Measurements from ENCODE around the gene HEPHL1.
"Not testable (repeated sequence)": the region's sequence is repeated elsewhere in the genome, so short reads cannot be mapped to it uniquely, and the experiment has no call there.

HEPHL1 gene, protein sequence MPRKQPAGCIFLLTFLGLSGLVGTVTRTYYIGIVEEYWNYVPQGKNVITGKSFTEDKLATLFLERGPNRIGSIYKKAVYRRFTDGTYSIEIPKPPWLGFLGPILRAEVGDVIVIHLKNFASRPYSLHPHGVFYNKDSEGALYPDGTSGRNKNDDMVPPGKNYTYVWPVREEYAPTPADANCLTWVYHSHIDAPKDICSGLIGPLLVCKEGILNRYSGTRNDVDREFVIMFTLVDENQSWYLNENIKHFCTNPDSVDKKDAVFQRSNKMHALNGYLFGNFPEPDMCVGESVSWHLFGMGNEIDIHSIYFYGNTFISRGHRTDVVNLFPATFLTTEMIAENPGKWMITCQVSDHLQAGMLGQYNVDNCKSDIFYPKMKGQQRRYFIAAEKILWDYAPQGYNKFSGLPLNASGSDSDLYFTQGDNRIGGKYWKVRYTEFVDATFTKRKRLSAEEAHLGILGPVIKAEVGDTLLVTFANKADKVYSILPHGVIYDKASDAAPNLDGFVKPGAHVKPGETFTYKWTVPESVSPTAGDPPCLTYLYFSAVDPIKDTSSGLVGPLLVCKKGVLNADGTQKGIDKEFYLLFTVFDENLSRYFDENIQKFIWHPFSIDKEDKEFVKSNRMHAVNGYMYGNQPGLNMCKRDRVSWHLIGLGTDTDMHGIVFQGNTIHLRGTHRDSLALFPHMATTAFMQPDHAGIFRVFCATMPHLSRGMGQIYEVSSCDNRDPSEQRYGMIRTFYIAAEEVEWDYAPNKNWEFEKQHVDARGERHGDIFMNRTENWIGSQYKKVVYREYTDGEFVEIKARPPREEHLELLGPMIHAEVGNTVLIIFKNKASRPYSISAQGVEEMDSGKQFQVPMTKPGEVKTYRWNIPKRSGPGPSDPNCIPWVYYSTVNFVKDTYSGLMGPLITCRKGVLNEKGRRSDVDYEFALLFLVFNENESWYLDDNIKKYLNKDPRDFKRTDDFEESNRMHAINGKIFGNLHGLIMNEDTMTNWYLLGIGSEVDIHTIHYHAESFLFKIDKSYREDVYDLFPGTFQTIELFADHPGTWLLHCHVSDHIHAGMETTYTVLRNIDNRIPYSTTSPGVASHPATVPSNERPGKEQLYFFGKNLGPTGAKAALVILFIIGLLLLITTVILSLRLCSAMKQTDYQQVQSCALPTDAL

DNA sequence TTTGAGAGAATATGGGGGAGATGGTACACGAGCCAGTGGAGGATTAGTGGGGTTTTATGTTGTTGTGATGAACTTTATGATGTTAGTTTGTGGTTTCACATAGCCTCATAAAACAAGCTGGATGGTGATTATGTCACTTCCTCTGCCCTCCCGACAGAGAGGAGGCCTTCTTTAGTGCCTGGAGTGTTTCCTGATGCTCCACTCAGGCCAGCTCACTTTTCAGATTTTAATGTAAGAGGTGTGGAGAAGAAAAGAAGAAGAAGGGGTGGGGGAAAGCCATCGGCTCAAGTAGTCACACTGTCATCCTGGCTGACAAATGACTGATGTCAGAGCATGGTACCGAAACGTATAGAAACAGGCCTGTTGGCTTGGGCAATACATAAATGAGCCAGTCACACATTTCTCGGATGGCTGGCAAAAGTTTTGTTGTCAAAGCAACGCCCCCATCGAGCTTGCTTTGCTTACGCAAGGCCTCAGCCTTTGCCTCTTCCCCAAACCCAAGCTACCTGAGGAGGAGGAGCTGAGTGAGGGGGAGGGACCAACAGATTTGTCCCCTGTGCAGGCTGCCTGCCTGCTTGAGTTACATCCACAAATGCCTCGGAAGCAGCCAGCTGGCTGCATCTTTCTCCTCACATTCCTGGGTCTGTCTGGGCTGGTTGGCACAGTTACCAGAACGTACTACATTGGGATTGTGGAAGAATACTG, at the start of gene HEPHL1:
HEPHL1 (plus strand) TSS at position 578 of the 705 bp plus-strand sequence; CDS start at position 593, 15 bp downstream.
- no peak for DNase-seq (ENCODE audit: low read depth, low spot score)

GRCh38 chr11:93972790-93973189, 48.4 kb upstream of the HEPHL1 start:
- H3K9me3 ChIP-seq (ENCODE audit: insufficient read depth, low read length) = peaks cover 9% of the 10 kb centered on the region; the same call in 1 of the 2 replicates
- TF ChIP-seq ZNF274 (IDR thresholded peaks at IDR 0.05; ENCODE audit: low read depth, low read length) (no peak), YY1 (IDR thresholded peaks at IDR 0.05; ENCODE audit: insufficient read depth, insufficient read length) (no peak), SUZ12 (IDR thresholded peaks at IDR 0.05; ENCODE audit: extremely low read depth, insufficient read depth, insufficient read length) (no peak)
- H3K4me3 ChIP-seq (ENCODE audit: insufficient read length, low read depth) = no peak overlapping the region
- no peak overlapping the region for H3K9ac ChIP-seq (ENCODE audit: insufficient read length, low read depth)
- H3K27me3 ChIP-seq (ENCODE audit: insufficient read depth, insufficient read length) = no peaks in the 10 kb centered on the region
- H3K4me1 ChIP-seq (ENCODE audit: insufficient read depth, insufficient read length) = no peaks in the 10 kb centered on the region
- no peak for DNase-seq (ENCODE audit: low read depth, low spot score)
- no peaks in the 10 kb centered on the region for H3K36me3 ChIP-seq (ENCODE audit: insufficient read depth, insufficient read length, low read length)

More for the DNA sequence above, at the start of gene HEPHL1:
- Histone ChIP-seq H3K9ac (ENCODE audit: insufficient read length, low read depth) (no peak within 1 kb of the TSS), H3K4me3 (ENCODE audit: insufficient read length, low read depth) (no peak within 1 kb of the TSS), H3K4me1 (ENCODE audit: insufficient read depth, insufficient read length) (no peaks in the 10 kb centered on the region), H3K9me3 (ENCODE audit: insufficient read depth, low read length) (no peaks in the 10 kb centered on the region), H3K27me3 (ENCODE audit: insufficient read depth, insufficient read length) (no peaks in the 10 kb centered on the region), H3K36me3 (ENCODE audit: insufficient read depth, insufficient read length, low read length) (no peaks in the 10 kb centered on the region)
- TF ChIP-seq SUZ12 (IDR thresholded peaks at IDR 0.05; ENCODE audit: extremely low read depth, insufficient read depth, insufficient read length) (no peak), YY1 (IDR thresholded peaks at IDR 0.05; ENCODE audit: insufficient read depth, insufficient read length) (no peak), ZNF274 (IDR thresholded peaks at IDR 0.05; ENCODE audit: low read depth, low read length) (no peak)

DNA sequence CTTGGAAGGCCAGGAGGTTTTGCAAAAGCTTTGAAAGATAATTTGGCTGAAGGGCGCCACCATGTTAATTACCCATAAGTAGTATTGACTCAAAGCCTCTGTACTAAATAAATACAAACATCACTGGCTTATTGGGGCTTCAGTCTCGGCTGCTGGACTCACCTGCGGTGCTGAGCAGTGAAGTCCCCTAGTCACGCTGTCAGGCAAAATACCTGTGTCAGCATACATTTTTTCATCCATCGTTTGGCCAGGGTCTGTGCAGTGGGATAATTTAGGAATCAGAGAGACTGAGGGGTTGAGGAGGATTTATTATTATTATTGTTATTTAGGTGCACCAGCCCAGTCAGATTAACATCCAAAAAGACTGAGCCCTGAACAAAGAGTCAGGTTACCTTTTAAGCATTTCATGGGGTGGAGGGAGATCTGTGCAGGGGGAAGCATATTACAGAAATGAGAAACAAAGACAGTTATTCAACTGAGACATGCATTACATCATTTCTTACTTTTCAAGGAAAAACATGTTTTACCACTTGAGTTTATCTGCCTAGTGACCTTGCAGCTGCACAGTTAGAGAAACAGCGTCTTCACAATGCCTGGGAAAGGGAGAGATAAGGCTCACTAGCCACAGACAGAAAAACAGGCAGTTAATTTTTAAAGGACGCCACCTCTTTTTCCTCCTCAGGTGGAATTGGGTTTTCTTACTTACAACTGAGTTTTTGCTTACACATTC, 47.7 kb upstream of the HEPHL1 start:
- H3K4me1 ChIP-seq (ENCODE audit: insufficient read depth, insufficient read length); H3K9ac ChIP-seq (ENCODE audit: insufficient read length, low read depth); H3K9me3 ChIP-seq (ENCODE audit: insufficient read depth, low read length); H3K4me3 ChIP-seq (ENCODE audit: insufficient read length, low read depth); DNase-seq (ENCODE audit: low read depth, low spot score); H3K27me3 ChIP-seq (ENCODE audit: insufficient read depth, insufficient read length); H3K36me3 ChIP-seq (ENCODE audit: insufficient read depth, insufficient read length, low read length): not testable (repeated sequence)

DNA sequence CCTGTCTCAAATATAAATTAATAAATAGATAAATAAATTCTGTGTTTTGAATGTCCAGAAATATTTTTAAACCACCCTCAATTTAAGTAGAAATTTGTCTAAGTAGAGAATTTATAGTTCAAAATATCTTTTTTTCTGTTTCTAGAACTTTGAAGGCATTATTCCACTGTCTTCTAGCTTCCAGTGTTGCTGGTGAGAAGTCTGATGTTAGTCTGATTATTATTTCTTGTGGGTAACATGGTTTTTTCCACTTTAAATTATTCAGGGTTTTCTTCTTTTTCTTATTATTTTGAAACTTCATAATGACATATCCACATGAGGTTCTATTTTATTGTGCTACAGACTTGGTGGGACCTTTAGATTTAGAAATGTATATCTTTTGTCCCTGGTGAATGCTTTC, 46.4 kb upstream of the HEPHL1 start:
- Histone ChIP-seq H3K27me3 (ENCODE audit: insufficient read depth, insufficient read length) (no peaks in the 10 kb centered on the region), H3K4me3 (ENCODE audit: insufficient read length, low read depth) (no peak overlapping the region), H3K36me3 (ENCODE audit: insufficient read depth, insufficient read length, low read length) (no peaks in the 10 kb centered on the region), H3K4me1 (ENCODE audit: insufficient read depth, insufficient read length) (no peaks in the 10 kb centered on the region), H3K9ac (ENCODE audit: insufficient read length, low read depth) (no peak overlapping the region), H3K9me3 (ENCODE audit: insufficient read depth, low read length) (peaks cover 9% of the 10 kb centered on the region; the same call in 1 of the 2 replicates)
- TF ChIP-seq SUZ12 (IDR thresholded peaks at IDR 0.05; ENCODE audit: extremely low read depth, insufficient read depth, insufficient read length) = no peak
- no peak for DNase-seq (ENCODE audit: low read depth, low spot score)

GRCh38 chr11:93976577-93977254, 44.4 kb upstream of the HEPHL1 start:
- H3K9me3 ChIP-seq (ENCODE audit: insufficient read depth, low read length); H3K9ac ChIP-seq (ENCODE audit: insufficient read length, low read depth); DNase-seq (ENCODE audit: low read depth, low spot score); H3K36me3 ChIP-seq (ENCODE audit: insufficient read depth, insufficient read length, low read length); H3K27me3 ChIP-seq (ENCODE audit: insufficient read depth, insufficient read length); H3K4me1 ChIP-seq (ENCODE audit: insufficient read depth, insufficient read length); H3K4me3 ChIP-seq (ENCODE audit: insufficient read length, low read depth): not testable (repeated sequence)

DNA sequence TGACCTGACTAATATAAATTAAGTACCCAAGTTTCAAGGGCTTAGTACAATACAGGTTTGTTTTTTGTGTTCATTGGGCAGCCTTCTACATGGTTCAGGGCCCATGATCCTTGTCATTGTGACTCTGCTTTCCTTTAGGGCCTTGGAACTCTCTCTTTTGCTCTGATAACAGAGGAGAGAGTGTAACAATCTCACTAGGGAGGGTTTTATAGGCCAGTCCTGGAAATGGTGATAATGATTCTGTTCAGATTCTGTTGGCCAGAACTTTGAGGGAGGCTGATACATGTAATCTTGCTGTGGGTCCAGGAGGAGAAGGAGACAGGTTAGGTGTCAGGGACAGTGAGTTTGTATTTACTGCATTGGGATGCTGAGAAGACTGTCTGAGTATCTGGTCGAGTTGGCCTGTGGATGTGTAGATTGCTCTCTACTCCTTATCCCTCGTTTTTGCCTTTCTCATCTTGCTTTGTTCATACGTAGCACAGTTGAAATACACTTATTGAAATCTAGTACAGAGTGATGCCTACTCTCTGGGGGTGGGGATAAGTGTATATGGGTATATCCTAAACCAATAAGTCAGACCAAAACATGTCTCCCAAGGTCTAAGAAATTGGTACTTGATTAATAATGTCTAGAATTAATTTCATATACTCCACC, 37.5 kb upstream of the HEPHL1 start:
- no peak overlapping the region for H3K4me3 ChIP-seq (ENCODE audit: insufficient read length, low read depth)
- no peak for TF ChIP-seq SUZ12 (IDR thresholded peaks at IDR 0.05; ENCODE audit: extremely low read depth, insufficient read depth, insufficient read length)
- TF ChIP-seq YY1 (IDR thresholded peaks at IDR 0.05; ENCODE audit: insufficient read depth, insufficient read length) = no peak
- TF ChIP-seq ZNF274 (IDR thresholded peaks at IDR 0.05; ENCODE audit: low read depth, low read length) = no peak
- H3K36me3 ChIP-seq (ENCODE audit: insufficient read depth, insufficient read length, low read length) = no peaks in the 10 kb centered on the region
- H3K9me3 ChIP-seq (ENCODE audit: insufficient read depth, low read length) = no peaks in the 10 kb centered on the region
- H3K27me3 ChIP-seq (ENCODE audit: insufficient read depth, insufficient read length) = no peaks in the 10 kb centered on the region
- H3K4me1 ChIP-seq (ENCODE audit: insufficient read depth, insufficient read length) = no peaks in the 10 kb centered on the region
- no peak for DNase-seq (ENCODE audit: low read depth, low spot score)
- no peak overlapping the region for H3K9ac ChIP-seq (ENCODE audit: insufficient read length, low read depth)
